ENCODE measurements around the gene ARSK. TPM values are rescaled to one million over a fixed set of nuclear protein-coding genes. Genes with fewer than 3 reads are reported as not detected.

ARSK gene
- total RNA-seq, 1 donor from 2014 or later = 8.2 TPM

DNA sequence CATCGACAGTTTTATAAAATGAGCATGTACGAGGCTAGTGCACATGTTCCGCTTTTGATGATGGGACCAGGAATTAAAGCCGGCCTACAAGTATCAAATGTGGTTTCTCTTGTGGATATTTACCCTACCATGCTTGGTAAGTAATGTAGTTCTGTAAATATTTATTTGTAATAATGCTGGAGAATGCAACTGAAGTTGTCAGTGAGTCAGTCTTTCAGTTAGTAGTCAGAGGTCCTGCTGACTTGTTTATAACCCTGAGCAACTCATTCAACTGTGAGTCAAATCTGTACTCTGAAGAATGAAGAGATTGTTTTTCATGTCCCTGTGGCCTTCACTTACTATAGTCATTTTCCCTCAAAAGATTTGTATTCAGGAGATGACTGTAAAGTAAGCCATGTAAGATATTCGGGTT lies 36.6 kb downstream of the ARSK start:
- H3K27me3 ChIP-seq (ENCODE audit: control insufficient read depth, insufficient read depth, low read length) = no peaks in the 10 kb centered on the region
- H3K36me3 ChIP-seq (ENCODE audit: control insufficient read depth, insufficient read depth, low read length) = no peaks in the 10 kb centered on the region
- DNase-seq (ENCODE audit: low read depth) = peak; percentile 42
- TF ChIP-seq, protein P1, sequence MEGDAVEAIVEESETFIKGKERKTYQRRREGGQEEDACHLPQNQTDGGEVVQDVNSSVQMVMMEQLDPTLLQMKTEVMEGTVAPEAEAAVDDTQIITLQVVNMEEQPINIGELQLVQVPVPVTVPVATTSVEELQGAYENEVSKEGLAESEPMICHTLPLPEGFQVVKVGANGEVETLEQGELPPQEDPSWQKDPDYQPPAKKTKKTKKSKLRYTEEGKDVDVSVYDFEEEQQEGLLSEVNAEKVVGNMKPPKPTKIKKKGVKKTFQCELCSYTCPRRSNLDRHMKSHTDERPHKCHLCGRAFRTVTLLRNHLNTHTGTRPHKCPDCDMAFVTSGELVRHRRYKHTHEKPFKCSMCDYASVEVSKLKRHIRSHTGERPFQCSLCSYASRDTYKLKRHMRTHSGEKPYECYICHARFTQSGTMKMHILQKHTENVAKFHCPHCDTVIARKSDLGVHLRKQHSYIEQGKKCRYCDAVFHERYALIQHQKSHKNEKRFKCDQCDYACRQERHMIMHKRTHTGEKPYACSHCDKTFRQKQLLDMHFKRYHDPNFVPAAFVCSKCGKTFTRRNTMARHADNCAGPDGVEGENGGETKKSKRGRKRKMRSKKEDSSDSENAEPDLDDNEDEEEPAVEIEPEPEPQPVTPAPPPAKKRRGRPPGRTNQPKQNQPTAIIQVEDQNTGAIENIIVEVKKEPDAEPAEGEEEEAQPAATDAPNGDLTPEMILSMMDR (IDR thresholded peaks at IDR 0.05; ENCODE audit: insufficient read depth, low read length, poor library complexity, severe bottlenecking) = no peak
- no peak overlapping the region for H3K4me3 ChIP-seq (ENCODE audit: low read depth, low read length)

GRCh38 chr5:95595289-95595931 lies 40.5 kb downstream of the ARSK start:
- Histone ChIP-seq H3K4me3 (ENCODE audit: low read depth, low read length) (no peak overlapping the region), H3K36me3 (ENCODE audit: control insufficient read depth, insufficient read depth, low read length) (no peaks in the 10 kb centered on the region), H3K27me3 (ENCODE audit: control insufficient read depth, insufficient read depth, low read length) (no peaks in the 10 kb centered on the region)
- TF ChIP-seq, protein P1 (IDR thresholded peaks at IDR 0.05; ENCODE audit: insufficient read depth, low read length, poor library complexity, severe bottlenecking) = no peak
- no peak for DNase-seq (ENCODE audit: low read depth)

- Histone ChIP-seq H3K4me3 (ENCODE audit: low read depth, low read length) (no peak overlapping the region), H3K36me3 (ENCODE audit: control insufficient read depth, insufficient read depth, low read length) (no peaks in the 10 kb centered on the region), H3K27me3 (ENCODE audit: control insufficient read depth, insufficient read depth, low read length) (no peaks in the 10 kb centered on the region)
- DNase-seq (ENCODE audit: low read depth) = no peak
- TF ChIP-seq, protein P1 (IDR thresholded peaks at IDR 0.05; ENCODE audit: insufficient read depth, low read length, poor library complexity, severe bottlenecking) = no peak
These were observed 44.4 kb downstream of the ARSK start for GRCh38 chr5:95599252-95599651.

GRCh38 chr5:95600557-95600956 lies 45.7 kb downstream of the ARSK start:
- no peak overlapping the region for H3K4me3 ChIP-seq (ENCODE audit: low read depth, low read length)
- H3K27me3 ChIP-seq (ENCODE audit: control insufficient read depth, insufficient read depth, low read length) = no peaks in the 10 kb centered on the region
- DNase-seq (ENCODE audit: low read depth) = no peak
- no peaks in the 10 kb centered on the region for H3K36me3 ChIP-seq (ENCODE audit: control insufficient read depth, insufficient read depth, low read length)
- TF ChIP-seq, protein P1 (IDR thresholded peaks at IDR 0.05; ENCODE audit: insufficient read depth, low read length, poor library complexity, severe bottlenecking) = no peak

DNA sequence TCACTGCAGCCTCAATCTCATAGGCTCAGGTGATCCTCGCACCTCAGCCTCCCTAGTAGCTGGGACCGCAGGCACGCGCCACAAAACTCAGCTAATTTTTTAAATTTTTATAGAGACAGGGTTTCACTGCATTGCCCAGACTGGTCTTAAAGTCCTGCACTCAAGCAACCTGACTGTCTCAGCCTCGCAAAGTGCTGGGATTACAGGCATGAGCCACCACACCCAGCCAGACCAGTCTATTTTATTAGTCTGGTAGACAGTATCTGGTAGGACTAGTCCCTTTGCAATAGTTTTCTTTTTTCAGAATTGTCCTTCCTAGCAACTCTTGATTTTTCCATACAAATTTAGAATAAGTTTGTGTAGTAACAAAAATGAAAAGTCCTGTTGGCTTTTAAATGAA lies 50.9 kb downstream of the ARSK start:
- Histone ChIP-seq H3K27me3 (ENCODE audit: control insufficient read depth, insufficient read depth, low read length) (no peaks in the 10 kb centered on the region), H3K4me3 (ENCODE audit: low read depth, low read length) (no peak overlapping the region), H3K36me3 (ENCODE audit: control insufficient read depth, insufficient read depth, low read length) (no peaks in the 10 kb centered on the region)
- DNase-seq (ENCODE audit: low read depth) = no peak
- TF ChIP-seq, protein P1 (IDR thresholded peaks at IDR 0.05; ENCODE audit: insufficient read depth, low read length, poor library complexity, severe bottlenecking) = no peak

DNA sequence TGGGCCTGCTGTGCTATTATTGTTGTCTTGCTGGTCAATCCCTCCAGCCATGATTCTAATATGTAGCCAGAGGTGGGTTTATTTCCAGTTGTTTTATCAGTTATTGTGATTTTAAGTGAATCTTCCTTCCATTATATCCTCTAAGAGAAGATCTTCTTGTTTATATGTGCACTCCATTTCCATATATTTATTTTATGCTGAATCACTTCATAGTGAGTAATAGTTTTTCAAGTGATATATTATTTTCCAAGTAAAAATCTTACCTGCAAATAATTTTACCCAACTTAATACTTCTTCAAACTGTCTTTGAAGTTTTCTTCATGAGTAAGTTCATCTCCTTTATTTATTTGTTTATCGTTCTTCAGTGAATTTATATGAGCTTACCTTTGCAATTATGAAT lies 51.5 kb downstream of the ARSK start:
- DNase-seq (ENCODE audit: low read depth) = no peak
- Histone ChIP-seq H3K36me3 (ENCODE audit: control insufficient read depth, insufficient read depth, low read length) (no peaks in the 10 kb centered on the region), H3K27me3 (ENCODE audit: control insufficient read depth, insufficient read depth, low read length) (no peaks in the 10 kb centered on the region), H3K4me3 (ENCODE audit: low read depth, low read length) (no peak overlapping the region)
- TF ChIP-seq, protein P1 (IDR thresholded peaks at IDR 0.05; ENCODE audit: insufficient read depth, low read length, poor library complexity, severe bottlenecking) = no peak

All from kidney epithelial cell (primary cell).